HG02642 (cell line): ENCODE measurements around the gene GPR158.

Source experiments
- ATAC-seq: cut with Tn5 transposase; IDR thresholded peaks from one replicate; pipeline ENCODE4 v1.9.1; 2021; ENCODE audit warnings: mild to moderate bottlenecking; ENCODE audit not compliant: unreplicated experiment, poor library complexity

The GPR158 gene

GRCh38 chr10:25384618-25385017 is 209.8 kb downstream of the GPR158 start:
- no peak for ATAC-seq

GRCh38 chr10:25388188-25388861 is 213.5 kb downstream of the GPR158 start:
- ATAC-seq, result no peak

DNA sequence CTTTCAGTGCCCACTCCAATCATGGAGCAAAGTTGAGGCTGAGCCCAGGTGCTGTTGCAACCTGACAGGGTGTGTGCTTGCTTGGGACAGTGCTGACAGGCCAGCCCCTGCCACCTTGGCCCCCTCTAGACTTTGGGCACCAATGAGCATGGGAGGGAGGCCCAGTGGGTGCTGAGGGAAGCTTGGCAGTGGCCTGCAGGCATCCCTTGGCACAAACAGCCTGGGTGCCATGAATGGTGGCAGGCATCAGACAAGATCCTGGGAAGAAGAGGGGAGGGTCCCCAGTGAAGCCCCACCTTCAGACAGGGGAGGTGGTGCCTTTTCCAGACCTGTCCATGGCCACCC is 214.0 kb downstream of the GPR158 start:
- ATAC-seq, result no peak

GRCh38 chr10:25390733-25391132 is 215.9 kb downstream of the GPR158 start:
- ATAC-seq, result no peak

DNA sequence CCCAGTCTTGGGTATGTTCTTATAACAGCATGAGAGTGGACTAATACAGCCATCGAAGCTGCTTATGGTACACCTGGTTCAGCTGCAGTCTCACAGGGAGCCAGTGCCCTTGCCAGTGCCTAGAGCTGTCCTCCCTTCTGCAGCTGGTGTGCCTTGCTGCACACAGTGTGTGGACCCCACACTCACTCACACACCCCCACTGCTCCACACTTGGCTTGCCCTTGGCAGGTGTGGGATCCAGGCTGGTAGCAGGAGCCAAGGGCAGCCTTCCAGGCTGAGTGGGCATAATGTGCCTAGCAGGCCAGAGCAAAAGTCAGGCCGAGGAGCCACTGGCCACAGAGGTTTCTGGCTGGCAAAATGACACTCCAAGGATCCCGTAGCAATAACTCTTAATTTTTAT is 217.3 kb downstream of the GPR158 start:
- no peak for ATAC-seq

GRCh38 chr10:25393621-25394020 is 218.8 kb downstream of the GPR158 start:
- no peak for ATAC-seq

- ATAC-seq, result no peak
Observed at GRCh38 chr10:25398680-25399079, 223.9 kb downstream of the GPR158 start.

DNA sequence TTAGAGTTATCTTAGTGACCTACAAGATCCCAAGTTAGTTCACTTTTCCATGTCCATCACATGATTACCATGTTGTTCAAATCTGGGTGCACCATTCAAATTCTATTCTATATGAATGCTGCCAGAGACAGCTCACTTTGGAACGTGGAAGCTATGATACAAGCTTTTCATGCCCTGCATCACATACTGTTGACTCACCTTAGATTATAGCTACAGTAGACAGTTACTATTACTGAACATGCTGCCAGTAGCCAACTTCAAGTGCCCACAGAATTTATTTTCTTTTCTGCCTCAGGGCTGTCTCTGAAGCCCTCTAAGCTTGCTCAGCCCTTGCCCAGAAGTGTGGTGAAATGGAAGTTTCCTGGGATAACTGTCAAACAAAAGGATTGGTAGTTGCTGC is 231.1 kb downstream of the GPR158 start:
- ATAC-seq, result no peak

- ATAC-seq, result no peak
Observed at GRCh38 chr10:25417611-25418010, 242.8 kb downstream of the GPR158 start.

DNA sequence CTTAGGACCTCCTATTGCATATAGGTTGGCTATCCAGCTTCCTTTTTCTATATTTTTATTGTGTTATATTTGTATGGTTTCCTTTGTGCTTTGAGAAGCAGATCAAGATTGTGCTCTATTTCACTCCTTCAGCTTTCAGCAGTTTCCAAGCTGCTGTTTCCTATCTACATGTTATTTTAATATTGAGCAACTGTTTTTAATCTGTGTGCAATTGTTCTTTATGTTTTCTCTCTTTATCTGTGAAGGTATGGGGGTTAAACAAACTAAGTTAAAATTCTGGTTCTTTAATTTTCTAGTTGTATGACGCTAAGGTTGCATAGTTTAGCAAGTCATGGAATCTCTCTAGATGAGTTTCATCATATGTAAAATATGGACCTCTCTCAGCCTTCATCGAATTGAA is 251.0 kb downstream of the GPR158 start:
- no peak for ATAC-seq

- no peak for ATAC-seq
Observed at GRCh38 chr10:25436431-25436830, 261.6 kb downstream of the GPR158 start.

GRCh38 chr10:25441270-25441669 is 266.5 kb downstream of the GPR158 start:
- ATAC-seq, result no peak

DNA sequence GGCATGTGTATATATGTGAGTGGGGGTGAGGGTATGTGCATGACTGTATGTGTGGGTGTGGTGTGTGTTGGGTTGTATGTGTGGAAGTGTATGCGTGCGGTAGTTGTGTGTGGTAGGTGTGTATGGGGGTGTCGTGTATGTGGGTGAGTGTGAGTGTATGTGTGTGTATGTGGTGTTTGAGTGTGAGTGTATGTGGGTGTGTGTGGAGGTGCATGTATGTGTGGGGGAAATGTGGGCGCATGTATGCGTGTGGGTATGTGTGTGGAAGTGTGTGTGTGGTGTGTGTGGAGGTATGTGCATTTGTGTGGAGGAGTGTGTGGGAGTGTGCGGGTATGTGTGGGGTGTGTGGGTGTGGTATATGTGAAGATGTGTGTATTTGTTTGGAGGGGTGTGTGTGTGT is 269.5 kb downstream of the GPR158 start:
- no peak for ATAC-seq

GRCh38 chr10:25451401-25451800 is 276.6 kb downstream of the GPR158 start:
- no peak for ATAC-seq

- no peak for ATAC-seq
Observed at GRCh38 chr10:25453619-25454018, 278.8 kb downstream of the GPR158 start.

GRCh38 chr10:25455980-25456567 is 281.3 kb downstream of the GPR158 start:
- no peak for ATAC-seq

DNA sequence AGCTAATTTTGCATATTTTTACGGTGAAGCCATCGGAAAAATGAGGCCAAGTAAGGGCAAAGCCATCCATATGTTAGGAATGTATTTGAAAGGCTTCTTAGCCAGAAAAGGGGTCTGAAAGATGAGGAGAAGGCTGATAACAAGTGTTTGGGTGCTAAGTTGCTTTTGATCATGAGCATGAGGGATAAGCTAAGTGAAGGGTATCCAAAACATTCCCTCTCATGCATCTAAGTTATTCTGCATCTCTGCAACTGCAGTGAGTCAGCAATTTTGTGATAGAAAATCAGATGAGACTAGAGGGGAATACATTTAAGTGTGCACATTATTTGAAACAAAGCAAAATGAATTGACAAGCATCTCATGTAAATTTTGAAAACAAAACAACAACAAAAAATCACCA is 282.8 kb downstream of the GPR158 start:
- no peak for ATAC-seq

DNA sequence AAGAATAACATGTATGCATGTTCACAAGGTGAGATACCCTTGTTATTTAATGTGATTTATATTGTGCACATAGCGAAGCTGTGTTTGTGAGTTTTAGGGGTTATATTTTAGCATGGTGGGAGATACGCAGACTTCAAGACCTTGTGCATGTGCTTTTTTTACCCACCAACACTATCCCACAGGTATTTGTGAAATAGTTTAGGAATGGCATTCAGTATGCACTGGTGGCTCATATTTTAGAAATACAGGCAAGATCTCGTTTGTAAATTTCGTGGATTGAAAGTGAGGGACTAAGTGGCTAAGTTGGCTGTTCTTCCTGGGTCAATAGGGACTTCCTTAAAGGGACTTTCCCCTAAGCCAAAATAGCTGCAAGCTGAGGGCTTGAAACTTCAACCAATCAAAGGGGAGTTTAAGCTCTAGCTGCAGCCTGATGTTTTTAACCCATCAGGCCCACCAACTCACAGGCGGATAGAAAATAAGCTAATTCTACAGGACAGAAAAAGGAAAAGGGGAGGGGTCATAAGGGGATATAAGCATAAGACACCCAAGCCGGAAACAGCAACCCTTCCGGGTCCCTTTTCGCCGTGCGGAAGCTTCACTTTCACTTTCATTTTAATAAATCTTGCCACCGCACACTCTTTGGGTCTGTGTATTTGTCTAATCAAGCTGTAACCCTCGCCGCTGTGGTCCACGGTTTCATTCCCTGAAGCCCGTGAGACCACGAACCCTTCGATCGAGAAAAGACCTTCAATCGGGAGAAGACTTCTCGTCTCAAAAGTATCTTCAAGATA is 291.0 kb downstream of the GPR158 start:
- ATAC-seq, result no peak

DNA sequence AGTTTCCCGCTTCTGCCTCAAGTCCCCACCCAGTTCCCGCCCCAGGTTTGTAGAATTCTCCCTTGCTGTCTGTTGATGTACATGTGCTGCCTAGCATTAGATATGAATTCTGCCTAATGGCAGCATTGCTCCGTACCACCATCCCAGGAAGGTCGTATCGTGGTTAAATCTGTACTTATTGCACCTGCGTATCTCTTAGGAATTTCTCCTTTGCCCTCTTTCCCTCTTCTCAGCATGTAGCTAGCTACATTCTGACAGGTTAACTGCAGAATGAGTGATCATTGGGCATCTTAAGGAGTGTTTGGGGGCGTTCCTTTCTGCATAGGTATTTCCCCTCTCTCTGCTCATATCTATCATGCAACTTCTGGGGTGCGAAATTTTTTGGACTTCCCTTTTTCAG is 293.1 kb downstream of the GPR158 start:
- ATAC-seq, result no peak

- ATAC-seq, result no peak
Observed at GRCh38 chr10:25481467-25481866, 306.7 kb downstream of the GPR158 start.

DNA sequence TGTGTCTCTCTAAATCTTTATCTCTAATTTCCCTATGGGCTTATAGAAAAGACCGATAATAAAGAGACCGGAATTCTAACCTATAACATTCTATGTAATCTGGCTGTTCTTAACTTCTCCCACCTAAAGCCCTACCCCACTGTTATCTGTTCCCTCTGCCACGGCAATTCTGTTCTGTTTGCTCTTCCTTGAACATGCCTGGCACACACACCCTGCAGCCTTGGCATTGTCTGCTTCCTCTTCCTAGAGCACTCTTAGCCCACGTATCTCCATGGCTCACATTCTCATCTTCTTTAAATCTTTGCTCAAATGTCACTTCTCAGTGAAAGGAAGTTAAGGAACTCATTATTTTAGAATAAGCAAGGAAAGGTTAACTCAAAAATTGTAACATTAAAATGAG is 309.2 kb downstream of the GPR158 start:
- ATAC-seq, result no peak

GRCh38 chr10:25487266-25487665 is 312.5 kb downstream of the GPR158 start:
- no peak for ATAC-seq
